SK-N-SH (cell line): ENCODE data around the gene TMEM164. TPM values are rescaled to one million over a fixed set of nuclear protein-coding genes. Genes with fewer than 3 reads are reported as not detected.
A peak's percentile ranks its signal among the peaks of the same experiment; 100 is the strongest.

ENCODE experiments used
- CTCF ChIA-PET: fragments of 300-600, 350-600 bp; formaldehyde crosslinking; extraction: SDS; loops from one replicate; lab custom pipeline; 2021; lab: Yijun Ruan, JAX
- POLR2A ChIA-PET: fragments of 350-600 bp; sonication (Branson Sonifier 250); formaldehyde crosslinking; extraction: SDS; loops from one replicate; lab custom pipeline; 2020; ENCODE audit warnings: antibody characterized with exemption, inconsistent platforms; lab: Yijun Ruan, JAX
- DNase-seq: peaks from one replicate; pipeline ENCODE4 v3.0.0; 2012
- H2AFZ ChIP-seq: fragments of 200-600 bp; sonication (generic); 2 replicates; pipeline ENCODE4 v1.8.1; 2016; ENCODE audit warnings: antibody characterized with exemption, mild to moderate bottlenecking, low read depth
- H3F3A ChIP-seq: fragments of 200-600 bp; sonication (generic); replicated peaks from 2 replicates; pipeline ENCODE3; 2016; ENCODE audit warnings: antibody characterized with exemption, mild to moderate bottlenecking; ENCODE audit not compliant: insufficient read depth
- H3K27ac ChIP-seq, 2 experiments: fragments of 200-500 bp in 1 of 2; fragments of 200-600 bp in 1 of 2; sonication (Bioruptor generic) in 1 of 2; sonication (generic), shearing (Covaris generic) in 1 of 2; 2 replicates each; pipeline versions ENCODE4 v1.5.1 to v1.6.1; 2014 to 2016; ENCODE audit warnings: low read depth in 2 of 2, inconsistent platforms in 1 of 2, low read length in 1 of 2, mild to moderate bottlenecking in 1 of 2, mixed read lengths in 1 of 2
- H3K27me3 ChIP-seq: fragments of 200-600 bp; sonication (generic), shearing (Covaris generic); 2 replicates; pipeline ENCODE4 v1.6.1; 2016; ENCODE audit warnings: mixed run types; ENCODE audit not compliant: insufficient read depth
- H3K36me3 ChIP-seq, 2 experiments: fragments of 200-500 bp in 1 of 2; fragments of 200-600 bp in 1 of 2; sonication (Bioruptor generic) in 1 of 2; sonication (generic) in 1 of 2; replicated peaks in 1 of 2; 2 replicates each; pipeline versions ENCODE3 to v1.5.1; 2014 to 2016; ENCODE audit warnings: low read length in 1 of 2, mild to moderate bottlenecking in 1 of 2; ENCODE audit not compliant: insufficient read depth in 2 of 2, control insufficient read depth in 1 of 2
- H3K4me1 ChIP-seq, 2 experiments: fragments of 200-500 bp in 1 of 2; fragments of 200-600 bp in 1 of 2; sonication (Bioruptor generic) in 1 of 2; sonication (generic), shearing (Covaris generic) in 1 of 2; 2 replicates each; pipeline versions ENCODE4 v1.5.1 to v1.6.1; 2014 to 2016; ENCODE audit warnings: low read depth in 1 of 2, low read length in 1 of 2, mixed run types in 1 of 2; ENCODE audit not compliant: insufficient read depth in 2 of 2, control insufficient read depth in 1 of 2
- H3K4me2 ChIP-seq: fragments of 200-600 bp; sonication (generic), shearing (Covaris generic); 2 replicates; pipeline ENCODE4 v1.6.1; 2017; ENCODE audit warnings: mixed run types
- H3K4me3 ChIP-seq, 2 experiments: fragments of 200-500 bp in 1 of 2; fragments of 200-600 bp in 1 of 2; sonication (Bioruptor generic) in 1 of 2; sonication (generic), shearing (Covaris generic) in 1 of 2; 2 replicates each; pipeline versions ENCODE4 v1.5.1 to v1.8.1; 2014 to 2016; ENCODE audit warnings: low read depth in 2 of 2, inconsistent platforms in 1 of 2, low read length in 1 of 2, mild to moderate bottlenecking in 1 of 2, mixed read lengths in 1 of 2, moderate library complexity in 1 of 2
- H3K79me2 ChIP-seq: fragments of 200-600 bp; sonication (generic); 2 replicates; pipeline ENCODE4 v1.8.1; 2017; ENCODE audit warnings: mild to moderate bottlenecking; ENCODE audit not compliant: insufficient read depth
- H3K9ac ChIP-seq: fragments of 200-600 bp; sonication (generic); 2 replicates; pipeline ENCODE4 v1.6.1; 2017; ENCODE audit warnings: mixed run types
- H3K9me2 ChIP-seq: fragments of 200-600 bp; sonication (generic); 2 replicates; pipeline ENCODE4 v1.6.1; 2017; ENCODE audit warnings: mixed run types
- H3K9me3 ChIP-seq: fragments of 200-600 bp; sonication (generic); 2 replicates; pipeline ENCODE4 v1.6.1; 2017; ENCODE audit warnings: mixed run types, mild to moderate bottlenecking, moderate library complexity
- H4K20me1 ChIP-seq: fragments of 200-600 bp; sonication (generic); 2 replicates; pipeline ENCODE4 v1.6.1; 2017; ENCODE audit warnings: mild to moderate bottlenecking, mixed run types; ENCODE audit not compliant: insufficient read depth
- CHD2 ChIP-seq: fragments of 150-350 bp; IDR thresholded peaks from 2 replicates; pipeline ENCODE4 v1.6.1; 2018; ENCODE audit warnings: low read length; ENCODE audit not compliant: partially characterized antibody
- EP300 ChIP-seq, 2 experiments: IDR thresholded peaks; 2 replicates each; pipeline versions ENCODE4 v1.4.0 to v1.6.1; 2012; ENCODE audit warnings: borderline replicate concordance in 1 of 2, low read depth in 1 of 2, low read length in 1 of 2
- FOXJ3 ChIP-seq: sonication (generic); formaldehyde crosslinking; IDR thresholded peaks from 2 replicates; pipeline ENCODE4 v1.5.1; 2020; ENCODE audit warnings: mild to moderate bottlenecking, missing genetic modification reagents
- GATA2 ChIP-seq: sonication (generic); formaldehyde crosslinking; IDR thresholded peaks from 2 replicates; pipeline ENCODE4 v1.5.0; 2020; ENCODE audit warnings: mild to moderate bottlenecking, missing genetic modification reagents
- IRF3 ChIP-seq: fragments of 150-350 bp; IDR thresholded peaks from 2 replicates; pipeline ENCODE4 v1.6.1; 2016; ENCODE audit warnings: mild to moderate bottlenecking, low read depth, low read length
- JUND ChIP-seq: IDR thresholded peaks from 2 replicates; pipeline ENCODE4 v1.4.0; 2012
- MEF2A ChIP-seq: IDR thresholded peaks from 2 replicates; pipeline ENCODE4 v1.4.0; 2012; ENCODE audit warnings: low read depth, borderline replicate concordance
- NFIC ChIP-seq: IDR thresholded peaks from 2 replicates; pipeline ENCODE4 v1.4.0; 2012; ENCODE audit warnings: borderline replicate concordance
- POLR2AphosphoS5 ChIP-seq: IDR thresholded peaks from 2 replicates; pipeline ENCODE4 v1.6.1; 2012; ENCODE audit warnings: low read depth, low read length
- REST ChIP-seq: IDR thresholded peaks from 2 replicates; pipeline ENCODE4 v1.6.1; 2012; ENCODE audit warnings: mild to moderate bottlenecking, low read depth, low read length, moderate library complexity
- RFX5 ChIP-seq: IDR thresholded peaks from 2 replicates; pipeline ENCODE4 v1.6.1; 2012; ENCODE audit warnings: mild to moderate bottlenecking, improper control_type of control experiment, low read length
- SIN3A ChIP-seq: IDR thresholded peaks from 2 replicates; pipeline ENCODE4 v1.6.1; 2012; ENCODE audit warnings: low read depth, mild to moderate bottlenecking, low read length, moderate library complexity, borderline replicate concordance
- SMC3 ChIP-seq: IDR thresholded peaks from 2 replicates; pipeline ENCODE4 v1.6.1; 2012; ENCODE audit warnings: low read depth, low read length, improper control_type of control experiment
- TAF1 ChIP-seq: IDR thresholded peaks from 2 replicates; pipeline ENCODE4 v1.6.1; 2012; ENCODE audit warnings: low read depth, mild to moderate bottlenecking, low read length, moderate library complexity, borderline replicate concordance
- TCF12 ChIP-seq: IDR thresholded peaks from 2 replicates; pipeline ENCODE4 v1.4.0; 2012
- TEAD4 ChIP-seq: IDR thresholded peaks from 2 replicates; pipeline ENCODE4 v1.4.0; 2012; ENCODE audit warnings: mild to moderate bottlenecking, borderline replicate concordance; ENCODE audit not compliant: insufficient read depth
- YY1 ChIP-seq: IDR thresholded peaks from 2 replicates; pipeline ENCODE4 v1.4.0; 2012; ENCODE audit warnings: low read depth, mild to moderate bottlenecking
- WGBS: methylation state at CpG from one replicate; pipeline ENCODE4 v1.1.6; 2017; ENCODE audit warnings: low lambda C conversion rate; 5-methylcytosine and 5-hydroxymethylcytosine counted together
- polyA plus RNA-seq, 3 experiments: library from polyadenylated mRNA; depleted of rRNA; stranded (reverse); fragments of >200 nt; gene quantifications; 2 replicates each; pipeline ENCODE4 v1.2.3, GENCODE V29; 2012
- TF ChIP-seq, protein P1 (sequence below): IDR thresholded peaks from 2 replicates; pipeline ENCODE4; 2012
- TF ChIP-seq, protein P2 (sequence below): IDR thresholded peaks from 2 replicates; pipeline ENCODE4 v1.4.0; 2012; ENCODE audit warnings: low read depth
- TF ChIP-seq, protein P3 (sequence below): fragments of 200-600 bp; sonication (generic); IDR thresholded peaks from 2 replicates; pipeline ENCODE4 v1.6.1; 2017; ENCODE audit warnings: antibody characterized with exemption, mild to moderate bottlenecking, moderate library complexity

TMEM164 gene
- polyA plus RNA-seq, 1 of the 3 experiments (the other 2 are of a cell fraction): 11.9 TPM

DNA sequence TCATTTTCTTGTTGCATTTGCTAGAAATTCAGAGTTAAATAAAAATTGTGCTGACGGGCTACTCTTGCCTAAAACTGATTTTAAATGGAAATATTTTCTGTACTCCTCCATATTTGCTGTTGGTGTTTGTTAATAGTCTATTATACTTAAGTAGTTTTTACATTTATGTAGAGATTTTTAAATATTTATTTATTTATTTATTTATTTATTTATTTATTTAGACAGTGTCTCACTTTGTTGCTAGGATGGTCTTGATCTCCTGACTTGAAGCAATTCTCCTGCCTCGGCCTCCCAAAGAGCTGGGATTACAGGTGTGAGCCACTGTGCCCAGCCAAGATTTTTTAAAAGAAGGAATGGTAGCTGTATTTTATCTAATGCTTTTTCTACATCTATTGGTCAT, 68.1 kb downstream of the TMEM164 start:
- CTCF ChIA-PET: no interaction called here
- H3F3A ChIP-seq: no peaks in the 10 kb centered on the region
- WGBS: 44% methylated on average over 2 of the region's 2 CpGs
- peaks cover 0 to 7% of the 10 kb centered on the region in 2 experiments for H3K36me3 ChIP-seq
- no peak overlapping the region for H2AFZ ChIP-seq
- no peak overlapping the region for H3K9ac ChIP-seq
- POLR2A ChIA-PET: no interaction called here
- H3K9me2 ChIP-seq: no peaks in the 10 kb centered on the region
- no peaks in the 10 kb centered on the region for H4K20me1 ChIP-seq
- H3K4me1 ChIP-seq: no peaks in the 10 kb centered on the region
- TF ChIP-seq MEF2A: no peak
- TF ChIP-seq, protein P1, sequence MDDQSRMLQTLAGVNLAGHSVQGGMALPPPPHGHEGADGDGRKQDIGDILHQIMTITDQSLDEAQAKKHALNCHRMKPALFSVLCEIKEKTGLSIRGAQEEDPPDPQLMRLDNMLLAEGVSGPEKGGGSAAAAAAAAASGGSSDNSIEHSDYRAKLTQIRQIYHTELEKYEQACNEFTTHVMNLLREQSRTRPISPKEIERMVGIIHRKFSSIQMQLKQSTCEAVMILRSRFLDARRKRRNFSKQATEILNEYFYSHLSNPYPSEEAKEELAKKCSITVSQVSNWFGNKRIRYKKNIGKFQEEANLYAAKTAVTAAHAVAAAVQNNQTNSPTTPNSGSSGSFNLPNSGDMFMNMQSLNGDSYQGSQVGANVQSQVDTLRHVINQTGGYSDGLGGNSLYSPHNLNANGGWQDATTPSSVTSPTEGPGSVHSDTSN: no peak
- no peaks in the 10 kb centered on the region; the same call in 1 of the 2 replicates for H3K79me2 ChIP-seq
- no peak for DNase-seq
- H3K4me2 ChIP-seq: no peak overlapping the region
- peaks cover 10% of the 10 kb centered on the region; the same call in 1 of the 2 replicates for H3K9me3 ChIP-seq
- H3K27ac ChIP-seq: no peak overlapping the region
- H3K27me3 ChIP-seq: no peaks in the 10 kb centered on the region
- no peak overlapping the region for H3K4me3 ChIP-seq

DNA sequence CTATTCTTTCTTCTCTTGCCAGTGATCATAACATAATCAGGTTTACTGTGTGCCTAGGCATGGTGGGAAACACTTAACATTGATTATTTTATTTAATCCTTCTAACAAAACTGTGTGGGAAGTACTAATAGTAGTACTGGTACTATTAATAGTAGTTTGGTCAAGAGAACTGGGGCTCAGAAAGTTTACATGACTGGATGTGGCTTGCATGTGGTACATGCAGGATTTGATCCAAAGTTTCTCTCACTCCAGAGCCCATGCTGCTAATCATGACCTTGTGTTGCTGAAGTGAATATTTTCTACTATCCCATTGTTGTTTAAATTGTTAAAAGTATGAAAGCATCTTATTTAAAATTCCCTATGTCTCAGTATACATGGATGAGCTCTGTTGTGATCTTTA, 78.4 kb downstream of the TMEM164 start:
- Histone ChIP-seq H2AFZ (no peak overlapping the region), H3K36me3 (no peaks in the 10 kb centered on the region), H3K27ac (peak overlapping the region in 1 of 2 experiments; percentile 82; a peak in 2 of 4 replicates), H3K9me3 (no peaks in the 10 kb centered on the region), H3F3A (peaks cover 15% of the 10 kb centered on the region), H3K4me2 (no peak overlapping the region), H3K9ac (no peak overlapping the region), H4K20me1 (no peaks in the 10 kb centered on the region), H3K27me3 (no peaks in the 10 kb centered on the region), H3K4me1 (no peaks in the 10 kb centered on the region; a peak in 1 of 4 replicates), H3K79me2 (no peaks in the 10 kb centered on the region), H3K4me3 (no peak overlapping the region), H3K9me2 (no peaks in the 10 kb centered on the region)
- POLR2A ChIA-PET: no interaction called here
- CTCF ChIA-PET: no interaction called here
- no peak for DNase-seq
- TF ChIP-seq EP300 (IDR thresholded peaks at IDR 0.05; ENCODE audit: borderline replicate concordance in 1 of 2, low read depth in 1 of 2, low read length in 1 of 2): no peak
- TF ChIP-seq, protein P2, sequence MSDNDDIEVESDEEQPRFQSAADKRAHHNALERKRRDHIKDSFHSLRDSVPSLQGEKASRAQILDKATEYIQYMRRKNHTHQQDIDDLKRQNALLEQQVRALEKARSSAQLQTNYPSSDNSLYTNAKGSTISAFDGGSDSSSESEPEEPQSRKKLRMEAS: no peak
- no peak for TF ChIP-seq CHD2
- TF ChIP-seq SIN3A: no peak
- TF ChIP-seq GATA2 (CRISPR knock-in tag): no peak
- no peak for TF ChIP-seq TEAD4
- no peak for TF ChIP-seq POLR2AphosphoS5
- no peak for TF ChIP-seq SMC3
- TF ChIP-seq IRF3: no peak
- TF ChIP-seq, protein P1: no peak
- TF ChIP-seq, protein P3, sequence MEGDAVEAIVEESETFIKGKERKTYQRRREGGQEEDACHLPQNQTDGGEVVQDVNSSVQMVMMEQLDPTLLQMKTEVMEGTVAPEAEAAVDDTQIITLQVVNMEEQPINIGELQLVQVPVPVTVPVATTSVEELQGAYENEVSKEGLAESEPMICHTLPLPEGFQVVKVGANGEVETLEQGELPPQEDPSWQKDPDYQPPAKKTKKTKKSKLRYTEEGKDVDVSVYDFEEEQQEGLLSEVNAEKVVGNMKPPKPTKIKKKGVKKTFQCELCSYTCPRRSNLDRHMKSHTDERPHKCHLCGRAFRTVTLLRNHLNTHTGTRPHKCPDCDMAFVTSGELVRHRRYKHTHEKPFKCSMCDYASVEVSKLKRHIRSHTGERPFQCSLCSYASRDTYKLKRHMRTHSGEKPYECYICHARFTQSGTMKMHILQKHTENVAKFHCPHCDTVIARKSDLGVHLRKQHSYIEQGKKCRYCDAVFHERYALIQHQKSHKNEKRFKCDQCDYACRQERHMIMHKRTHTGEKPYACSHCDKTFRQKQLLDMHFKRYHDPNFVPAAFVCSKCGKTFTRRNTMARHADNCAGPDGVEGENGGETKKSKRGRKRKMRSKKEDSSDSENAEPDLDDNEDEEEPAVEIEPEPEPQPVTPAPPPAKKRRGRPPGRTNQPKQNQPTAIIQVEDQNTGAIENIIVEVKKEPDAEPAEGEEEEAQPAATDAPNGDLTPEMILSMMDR: no peak
- no peak for TF ChIP-seq REST
- TF ChIP-seq YY1: no peak
- no peak for TF ChIP-seq NFIC
- TF ChIP-seq FOXJ3 (CRISPR knock-in tag): no peak
- TF ChIP-seq RFX5: no peak
- TF ChIP-seq TCF12: no peak
- no peak for TF ChIP-seq JUND
- no peak for TF ChIP-seq TAF1
